NB4 (cell line): ENCODE results near the gene GABRG3.

ENCODE experiments used
- CTCF ChIP-seq: IDR thresholded peaks from one replicate; pipeline ENCODE4 v1.5.1; 2012; ENCODE audit warnings: low read depth, low read length
- MAX ChIP-seq: IDR thresholded peaks from 2 replicates; pipeline ENCODE4 v1.6.1; 2011; ENCODE audit warnings: low read depth, low read length

GRCh38 chr15:27133249-27133648 is 162.3 kb downstream of the GABRG3 start:
- TF ChIP-seq MAX: no peak
- no peak for TF ChIP-seq CTCF
